Gastroesophageal sphincter (tissue), 3 donors: ENCODE results near the gene INPP5A.

Source experiments
- EP300 ChIP-seq: sonication (generic); formaldehyde crosslinking; IDR thresholded peaks from one replicate; pipeline ENCODE4 v1.6.1; 2017; ENCODE audit warnings: antibody characterized with exemption, mild to moderate bottlenecking
- POLR2A ChIP-seq, 2 donors: fragments of 450-650 bp; IDR thresholded peaks; one replicate each; pipeline ENCODE4 v1.6.1; 2017; ENCODE audit warnings: antibody characterized with exemption in 2 of 2, mild to moderate bottlenecking in 2 of 2, moderate library complexity in 1 of 2
- POLR2AphosphoS5 ChIP-seq: sonication (generic); formaldehyde crosslinking; IDR thresholded peaks from one replicate; pipeline ENCODE4 v1.6.1; 2017; ENCODE audit warnings: antibody characterized with exemption
- TF ChIP-seq, protein P1 (sequence below), 4 experiments: fragments of 200-600 bp in 2 of 4; fragments of 450-650 bp in 2 of 4; sonication (generic) in 1 of 4; IDR thresholded peaks; one replicate each; pipeline ENCODE4 v1.5.1; 2017 to 2019; ENCODE audit warnings: antibody characterized with exemption in 4 of 4, mild to moderate bottlenecking in 2 of 4, moderate library complexity in 2 of 4

DNA sequence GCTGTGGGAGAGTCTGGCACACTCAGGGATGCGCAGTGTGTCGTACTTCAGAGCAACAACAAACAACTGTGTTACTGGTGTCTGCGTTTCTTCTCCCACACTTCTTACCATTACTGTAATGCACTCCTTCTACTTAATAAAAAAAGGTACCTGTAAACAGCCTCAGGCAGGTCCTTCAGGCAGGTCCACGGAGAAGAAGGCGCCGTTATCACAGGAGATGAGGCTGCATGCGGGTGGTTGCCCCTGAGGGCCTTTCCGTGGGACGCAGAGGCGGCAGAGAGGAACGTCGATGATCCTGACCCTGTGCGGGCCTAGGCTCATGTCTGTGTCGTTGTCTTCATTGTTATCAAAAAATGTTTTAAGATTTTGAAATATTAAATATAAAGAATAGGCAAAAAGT, 219.0 kb downstream of the INPP5A start:
- TF ChIP-seq, protein P1, sequence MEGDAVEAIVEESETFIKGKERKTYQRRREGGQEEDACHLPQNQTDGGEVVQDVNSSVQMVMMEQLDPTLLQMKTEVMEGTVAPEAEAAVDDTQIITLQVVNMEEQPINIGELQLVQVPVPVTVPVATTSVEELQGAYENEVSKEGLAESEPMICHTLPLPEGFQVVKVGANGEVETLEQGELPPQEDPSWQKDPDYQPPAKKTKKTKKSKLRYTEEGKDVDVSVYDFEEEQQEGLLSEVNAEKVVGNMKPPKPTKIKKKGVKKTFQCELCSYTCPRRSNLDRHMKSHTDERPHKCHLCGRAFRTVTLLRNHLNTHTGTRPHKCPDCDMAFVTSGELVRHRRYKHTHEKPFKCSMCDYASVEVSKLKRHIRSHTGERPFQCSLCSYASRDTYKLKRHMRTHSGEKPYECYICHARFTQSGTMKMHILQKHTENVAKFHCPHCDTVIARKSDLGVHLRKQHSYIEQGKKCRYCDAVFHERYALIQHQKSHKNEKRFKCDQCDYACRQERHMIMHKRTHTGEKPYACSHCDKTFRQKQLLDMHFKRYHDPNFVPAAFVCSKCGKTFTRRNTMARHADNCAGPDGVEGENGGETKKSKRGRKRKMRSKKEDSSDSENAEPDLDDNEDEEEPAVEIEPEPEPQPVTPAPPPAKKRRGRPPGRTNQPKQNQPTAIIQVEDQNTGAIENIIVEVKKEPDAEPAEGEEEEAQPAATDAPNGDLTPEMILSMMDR (IDR thresholded peaks at IDR 0.05), result no peak
- TF ChIP-seq EP300, result no peak
- no peak for TF ChIP-seq POLR2AphosphoS5
- TF ChIP-seq POLR2A (IDR thresholded peaks at IDR 0.05), result no peak
